Measurements from ENCODE around the gene FMNL1. TPM values are rescaled to one million over a fixed set of nuclear protein-coding genes. Genes with fewer than 3 reads are reported as not detected.
"Not testable (repeated sequence)": the region's sequence is repeated elsewhere in the genome, so short reads cannot be mapped to it uniquely, and the experiment has no call there.

The FMNL1 gene
- total and polyA plus RNA-seq, 2 donors from 2014 or later, result 2.3 to 32.9 TPM

- H3K4me3 ChIP-seq (ENCODE audit: low read length in 3 of 3), result peak overlapping the region; percentile 20 to 59 (median 51)
- peak; percentile 88 to 97 (median 94) for DNase-seq
- FAIRE-seq, result no peak
- intact Hi-C loops (cut with DNase I), result no loop called here
- peak overlapping the region in 1 of 3 donors; percentile 55 for H3K9ac ChIP-seq (ENCODE audit: low read length in 3 of 3)
- H3K27me3 ChIP-seq (ENCODE audit: control insufficient read depth, insufficient read depth, low read length), result no peaks in the 10 kb centered on the region
- no peak for TF ChIP-seq CTCF (IDR thresholded peaks at IDR 0.05; ENCODE audit: borderline replicate concordance, extremely low read depth, insufficient read depth)
- H3K27ac ChIP-seq (ENCODE audit: low read depth in 2 of 2, low read length in 2 of 2), result peak overlapping the region; percentile 51 to 53
- no peaks in the 10 kb centered on the region for H3K36me3 ChIP-seq (ENCODE audit: control insufficient read depth in 2 of 3, insufficient read depth in 3 of 3, low read length in 3 of 3)
- H3K4me1 ChIP-seq (ENCODE audit: control insufficient read depth in 2 of 3, insufficient read depth in 2 of 3, low read depth in 1 of 3, low read length in 3 of 3), result peaks cover 0 to 8% (median 0%) of the 10 kb centered on the region in 3 donors
- no peaks in the 10 kb centered on the region for H3K9me3 ChIP-seq (ENCODE audit: control insufficient read depth in 2 of 3, insufficient read depth in 1 of 3, low read length in 3 of 3)
Observed at GRCh38 chr17:45247429-45248131, 25.9 kb downstream of the FMNL1 start.

- intact Hi-C loops (cut with DNase I), result no loop called here
- Histone ChIP-seq H3K9me3 (ENCODE audit: control insufficient read depth in 2 of 3, insufficient read depth in 1 of 3, low read length in 3 of 3) (no peaks in the 10 kb centered on the region), H3K4me1 (ENCODE audit: control insufficient read depth in 2 of 3, insufficient read depth in 2 of 3, low read depth in 1 of 3, low read length in 3 of 3) (peaks cover 0 to 8% (median 0%) of the 10 kb centered on the region in 3 donors), H3K4me3 (ENCODE audit: low read length in 3 of 3) (peak overlapping the region in 2 of 3 donors; percentile 29 to 59), H3K27ac (ENCODE audit: low read depth in 2 of 2, low read length in 2 of 2) (peak overlapping the region in 1 of 2 donors; percentile 53), H3K36me3 (ENCODE audit: control insufficient read depth in 2 of 3, insufficient read depth in 3 of 3, low read length in 3 of 3) (no peaks in the 10 kb centered on the region), H3K9ac (ENCODE audit: low read length in 3 of 3) (peak overlapping the region in 1 of 3 donors; percentile 51), H3K27me3 (ENCODE audit: control insufficient read depth, insufficient read depth, low read length) (no peaks in the 10 kb centered on the region)
- no peak for TF ChIP-seq CTCF (IDR thresholded peaks at IDR 0.05; ENCODE audit: borderline replicate concordance, extremely low read depth, insufficient read depth)
- no peak for FAIRE-seq
- peak in 4 of 5 donors; percentile 53 to 90 (median 70) for DNase-seq
Observed at GRCh38 chr17:45248132-45248957, 26.7 kb downstream of the FMNL1 start.

- FAIRE-seq (no peak), DNase-seq (no peak)
- no peaks in the 10 kb centered on the region for H3K36me3 ChIP-seq (ENCODE audit: control insufficient read depth in 2 of 3, insufficient read depth in 3 of 3, low read length in 3 of 3)
- H3K9ac ChIP-seq (ENCODE audit: low read length in 3 of 3), result no peak overlapping the region
- intact Hi-C loops (cut with DNase I), result no loop called here
- no peak overlapping the region for H3K27ac ChIP-seq (ENCODE audit: low read depth in 2 of 2, low read length in 2 of 2)
- H3K4me1 ChIP-seq (ENCODE audit: control insufficient read depth in 2 of 3, insufficient read depth in 2 of 3, low read depth in 1 of 3, low read length in 3 of 3), result peaks cover 0 to under 1% (median 0%) of the 10 kb centered on the region in 3 donors
- H3K9me3 ChIP-seq (ENCODE audit: control insufficient read depth in 2 of 3, insufficient read depth in 1 of 3, low read length in 3 of 3), result no peaks in the 10 kb centered on the region
- no peak overlapping the region for H3K4me3 ChIP-seq (ENCODE audit: low read length in 3 of 3)
- TF ChIP-seq CTCF (IDR thresholded peaks at IDR 0.05; ENCODE audit: borderline replicate concordance, extremely low read depth, insufficient read depth), result no peak
- H3K27me3 ChIP-seq (ENCODE audit: control insufficient read depth, insufficient read depth, low read length), result no peaks in the 10 kb centered on the region
Observed at GRCh38 chr17:45251931-45252330, 30.2 kb downstream of the FMNL1 start.

GRCh38 chr17:45253237-45253636, 31.6 kb downstream of the FMNL1 start:
- H3K4me1 ChIP-seq (ENCODE audit: control insufficient read depth in 2 of 3, insufficient read depth in 2 of 3, low read depth in 1 of 3, low read length in 3 of 3); H3K27ac ChIP-seq (ENCODE audit: low read depth in 2 of 2, low read length in 2 of 2); H3K4me3 ChIP-seq (ENCODE audit: low read length in 3 of 3); H3K9me3 ChIP-seq (ENCODE audit: control insufficient read depth in 2 of 3, insufficient read depth in 1 of 3, low read length in 3 of 3); intact Hi-C loops (cut with DNase I); H3K27me3 ChIP-seq (ENCODE audit: control insufficient read depth, insufficient read depth, low read length); FAIRE-seq; DNase-seq; H3K36me3 ChIP-seq (ENCODE audit: control insufficient read depth in 2 of 3, insufficient read depth in 3 of 3, low read length in 3 of 3); H3K9ac ChIP-seq (ENCODE audit: low read length in 3 of 3): not testable (repeated sequence)

All from kidney (tissue), 14 donors.